GM19239 (cell line): Measurements from ENCODE around the gene DNM3.
A peak's percentile ranks its signal among the peaks of the same experiment; 100 is the strongest.
"Not testable (repeated sequence)": the region's sequence is repeated elsewhere in the genome, so short reads cannot be mapped to it uniquely, and the experiment has no call there.

Experiments
- DNase-seq: peaks from one replicate; pipeline ENCODE4 v3.0.0; 2011; ENCODE audit warnings: low spot score; ENCODE audit not compliant: insufficient read length
- FAIRE-seq: peaks from 2 replicates; lab custom pipeline; 2011; peaks lifted over from hg19 to GRCh38; lab: Jason Lieb, UNC

DNM3 gene

GRCh38 chr1:172003766-172004530, 162.7 kb downstream of the DNM3 start:
- peak; percentile 75 for FAIRE-seq
- no peak for DNase-seq

GRCh38 chr1:172004671-172005070, 163.4 kb downstream of the DNM3 start:
- DNase-seq: no peak

GRCh38 chr1:172005856-172006255, 164.6 kb downstream of the DNM3 start:
- DNase-seq (no peak), FAIRE-seq (no peak)

More at GRCh38 chr1:172004671-172005070, 163.4 kb downstream of the DNM3 start:
- FAIRE-seq: no peak

- no peak for DNase-seq
- FAIRE-seq: no peak
Observed at GRCh38 chr1:172006660-172007059, 165.4 kb downstream of the DNM3 start.

- FAIRE-seq: no peak
- no peak for DNase-seq
Observed at GRCh38 chr1:172018727-172019311, 177.5 kb downstream of the DNM3 start.

- DNase-seq: no peak
- FAIRE-seq: no peak
Observed at GRCh38 chr1:172019976-172020375, 178.7 kb downstream of the DNM3 start.

GRCh38 chr1:172024516-172024915, 183.2 kb downstream of the DNM3 start:
- FAIRE-seq (no peak), DNase-seq (no peak)

GRCh38 chr1:172024944-172025738, 183.8 kb downstream of the DNM3 start:
- FAIRE-seq, DNase-seq: not testable (repeated sequence)

- DNase-seq (no peak), FAIRE-seq (no peak)
Observed at GRCh38 chr1:172040466-172040865, 199.2 kb downstream of the DNM3 start.

GRCh38 chr1:172041102-172041501, 199.8 kb downstream of the DNM3 start:
- FAIRE-seq (no peak), DNase-seq (no peak)

- FAIRE-seq (no peak), DNase-seq (no peak)
Observed at GRCh38 chr1:172041742-172042141, 200.4 kb downstream of the DNM3 start.

- FAIRE-seq (no peak), DNase-seq (no peak)
Observed at GRCh38 chr1:172043900-172044299, 202.6 kb downstream of the DNM3 start.

GRCh38 chr1:172051898-172052297, 210.6 kb downstream of the DNM3 start:
- DNase-seq: no peak
- no peak for FAIRE-seq

- DNase-seq (no peak), FAIRE-seq (no peak)
Observed at GRCh38 chr1:172054172-172054571, 212.9 kb downstream of the DNM3 start.

- DNase-seq, FAIRE-seq: not testable (repeated sequence)
Observed at GRCh38 chr1:172055816-172056419, 214.6 kb downstream of the DNM3 start.

GRCh38 chr1:172068334-172068733, 227.0 kb downstream of the DNM3 start:
- FAIRE-seq (no peak), DNase-seq (no peak)

- FAIRE-seq (no peak), DNase-seq (no peak)
Observed at GRCh38 chr1:172069051-172069450, 227.8 kb downstream of the DNM3 start.

GRCh38 chr1:172069534-172069933, 228.2 kb downstream of the DNM3 start:
- no peak for DNase-seq

GRCh38 chr1:172070055-172070454, 228.8 kb downstream of the DNM3 start:
- no peak for FAIRE-seq
- DNase-seq: no peak

More at GRCh38 chr1:172069534-172069933, 228.2 kb downstream of the DNM3 start:
- FAIRE-seq: no peak

GRCh38 chr1:172071746-172072145, 230.4 kb downstream of the DNM3 start:
- no peak for DNase-seq
- FAIRE-seq: no peak
